Epithelial cell of proximal tubule (primary cell): Measurements from ENCODE around the gene SAMD4B. TPM values are rescaled to one million over a fixed set of nuclear protein-coding genes. Genes with fewer than 3 reads are reported as not detected.

Source experiments
- DNase-seq: peaks from one replicate; pipeline ENCODE4 v3.0.0-alpha.2; 2011; ENCODE audit warnings: low read depth
- H3K4me3 ChIP-seq: 2 replicates; pipeline ENCODE4 v1.5.1; 2011; ENCODE audit warnings: low read depth, mild to moderate bottlenecking, low read length
- CTCF ChIP-seq: conservative IDR thresholded peaks from 2 replicates; pipeline ENCODE4 v1.5.1; 2012; ENCODE audit warnings: low read depth, mild to moderate bottlenecking, low read length
- total RNA-seq: library from RNA; depleted of rRNA; stranded (reverse); fragments of >200 nt; gene quantifications from 2 replicates; pipeline ENCODE4 v1.2.3, GENCODE V29; 2015

The SAMD4B gene
- total RNA-seq, 1 donor from 2014 or later: 65.6 TPM

DNA sequence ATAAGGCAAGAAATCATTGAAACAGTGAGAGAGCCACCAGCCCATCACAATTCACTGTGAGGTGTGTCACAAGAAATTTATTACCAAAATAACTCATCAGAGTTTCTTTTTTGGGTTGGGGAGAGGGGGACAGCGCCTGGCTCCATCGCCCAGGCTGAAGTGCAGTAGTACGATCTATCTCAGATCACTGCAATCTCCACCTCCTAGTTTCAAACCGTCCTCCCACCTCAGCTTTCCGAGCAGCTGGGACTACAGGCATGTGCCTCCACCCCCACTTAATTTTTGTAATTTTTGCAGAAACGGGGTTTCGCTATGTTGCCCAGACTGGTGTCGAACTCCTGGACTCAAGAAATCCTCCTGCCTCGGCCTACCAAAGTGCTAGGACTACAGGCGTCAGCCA, 42.4 kb upstream of the SAMD4B start:
- H3K4me3 ChIP-seq: no peak overlapping the region
- no peak for TF ChIP-seq CTCF
- no peak for DNase-seq

DNA sequence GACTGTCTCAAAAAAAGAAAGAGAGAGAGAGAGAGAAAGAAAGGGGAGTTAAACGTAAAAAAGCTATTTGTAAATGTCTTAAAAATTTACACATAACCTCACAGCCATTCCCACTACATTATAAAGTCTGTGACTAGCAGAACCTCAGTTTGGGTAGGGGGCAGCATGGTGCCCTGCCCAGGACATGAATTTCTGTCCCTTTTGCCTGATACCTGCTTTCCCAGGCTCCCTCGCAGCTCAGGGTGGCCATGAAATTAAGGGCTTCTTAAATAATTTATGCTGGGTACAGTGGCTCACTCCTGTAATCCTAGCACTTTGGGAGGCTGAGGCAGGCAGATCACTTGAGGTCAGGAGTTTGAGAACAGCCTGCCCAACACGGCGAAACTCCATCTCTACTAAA, 41.2 kb upstream of the SAMD4B start:
- no peak overlapping the region for H3K4me3 ChIP-seq
- DNase-seq: no peak
- no peak for TF ChIP-seq CTCF

DNA sequence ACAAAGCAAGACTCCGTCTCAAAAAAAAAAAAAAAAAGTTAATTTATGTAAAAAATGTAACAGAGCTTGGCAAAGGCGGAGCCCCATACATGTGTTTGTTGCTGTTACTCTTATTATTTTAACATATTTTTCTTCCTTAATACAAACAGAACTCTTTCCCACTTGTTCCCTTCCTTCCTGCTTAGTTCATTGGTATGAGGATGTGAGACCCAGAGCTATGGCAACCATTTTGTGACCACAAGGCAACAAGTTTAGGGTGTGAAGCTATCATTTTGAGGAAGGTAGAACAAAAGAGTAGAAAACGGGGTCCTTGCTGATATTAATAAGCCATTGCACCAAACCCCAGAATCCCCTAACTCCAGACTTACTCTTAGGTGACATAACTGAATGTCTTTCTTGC, 40.7 kb upstream of the SAMD4B start:
- no peak overlapping the region for H3K4me3 ChIP-seq
- TF ChIP-seq CTCF: no peak
- DNase-seq: no peak

- no peak for TF ChIP-seq CTCF
- no peak for DNase-seq
- no peak overlapping the region for H3K4me3 ChIP-seq
Observed at GRCh38 chr19:39303373-39304184, 38.6 kb upstream of the SAMD4B start.

- no peak for TF ChIP-seq CTCF
- DNase-seq: no peak
Observed at GRCh38 chr19:39304185-39304513, 38.1 kb upstream of the SAMD4B start.

GRCh38 chr19:39304701-39305571, 37.3 kb upstream of the SAMD4B start:
- DNase-seq: no peak
- H3K4me3 ChIP-seq: no peak overlapping the region
- TF ChIP-seq CTCF: no peak

More at GRCh38 chr19:39304185-39304513, 38.1 kb upstream of the SAMD4B start:
- H3K4me3 ChIP-seq: no peak overlapping the region
